ENCODE results near the gene ANKRD11.

The ANKRD11 gene

DNA sequence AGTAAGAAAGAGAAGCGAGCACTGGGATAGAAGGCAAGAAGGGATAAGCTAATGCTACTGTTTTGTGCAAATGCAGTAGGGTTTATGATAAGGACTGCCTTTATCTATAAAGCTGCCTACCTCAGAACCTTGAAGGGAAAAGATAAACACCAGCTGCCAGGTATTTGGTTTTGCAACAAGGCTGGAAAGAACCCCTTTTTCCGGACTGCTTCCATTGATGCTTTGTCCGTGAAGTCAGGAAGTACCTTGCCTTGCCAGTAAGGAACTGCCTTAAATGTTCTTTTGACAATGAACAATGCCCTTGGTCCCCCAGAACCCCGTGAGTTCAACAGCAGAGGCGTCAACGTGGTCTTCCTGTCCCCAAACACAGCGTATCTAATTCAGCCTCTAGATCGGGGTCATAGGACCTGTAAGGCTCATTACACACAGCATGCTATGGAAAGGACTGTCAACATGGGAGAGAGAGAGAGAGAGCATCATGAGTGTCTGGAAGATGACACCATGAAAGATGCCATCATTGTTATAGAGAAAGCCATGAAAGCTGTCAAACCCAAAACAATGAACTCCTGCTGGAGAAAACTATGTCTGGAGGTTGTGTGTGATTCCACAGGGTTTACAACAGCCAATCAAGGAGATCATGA, 113.4 kb downstream of the ANKRD11 start:
- H3K4me3 ChIP-seq, result no peak overlapping the region
- H3K27ac ChIP-seq, result peak overlapping the region in 1 of 21 experiments; percentile 16

DNA sequence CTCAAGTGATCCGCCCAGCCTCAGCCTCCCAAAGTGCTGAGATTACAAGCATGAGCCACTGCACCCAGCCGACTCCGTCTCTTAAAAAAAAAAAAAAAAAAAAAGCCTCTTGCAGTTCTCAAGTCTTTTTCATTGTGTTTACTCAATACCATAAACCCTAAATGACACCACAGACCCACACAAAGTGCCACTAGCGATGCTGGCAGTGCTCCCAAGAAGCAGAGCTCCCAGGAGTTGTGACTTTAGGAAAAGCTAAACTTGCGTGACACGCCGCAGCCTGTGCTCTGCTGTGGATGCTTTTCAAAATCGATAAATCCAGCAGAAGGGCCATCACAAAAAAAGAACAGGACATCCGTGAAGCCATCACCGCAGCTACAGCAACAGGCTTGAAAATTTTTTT, 114.7 kb downstream of the ANKRD11 start:
- H3K27ac ChIP-seq, result no peak overlapping the region

DNA sequence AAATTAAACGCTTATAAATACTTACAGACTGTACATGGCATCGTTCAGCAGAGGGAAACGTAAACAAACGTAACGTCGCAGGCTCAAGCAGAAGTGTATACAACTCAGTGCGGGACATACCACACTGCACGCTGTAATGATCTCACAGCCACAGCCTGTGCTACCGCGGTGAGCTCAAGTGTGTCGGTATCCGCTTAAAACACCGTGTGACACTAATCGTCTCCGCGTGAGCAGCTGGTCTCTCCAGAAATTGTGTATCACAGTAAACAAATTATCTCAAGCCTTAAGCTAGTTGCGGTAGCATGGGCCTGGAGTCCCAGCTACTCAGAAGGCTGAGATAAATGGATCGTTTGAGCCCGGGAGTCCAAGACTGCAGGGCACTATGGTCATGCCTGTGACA, 115.3 kb downstream of the ANKRD11 start:
- H3K27ac ChIP-seq, result no peak overlapping the region
- H3K4me3 ChIP-seq, result no peak overlapping the region

More for the DNA sequence above, 114.7 kb downstream of the ANKRD11 start:
- H3K4me3 ChIP-seq, result no peak overlapping the region

DNA sequence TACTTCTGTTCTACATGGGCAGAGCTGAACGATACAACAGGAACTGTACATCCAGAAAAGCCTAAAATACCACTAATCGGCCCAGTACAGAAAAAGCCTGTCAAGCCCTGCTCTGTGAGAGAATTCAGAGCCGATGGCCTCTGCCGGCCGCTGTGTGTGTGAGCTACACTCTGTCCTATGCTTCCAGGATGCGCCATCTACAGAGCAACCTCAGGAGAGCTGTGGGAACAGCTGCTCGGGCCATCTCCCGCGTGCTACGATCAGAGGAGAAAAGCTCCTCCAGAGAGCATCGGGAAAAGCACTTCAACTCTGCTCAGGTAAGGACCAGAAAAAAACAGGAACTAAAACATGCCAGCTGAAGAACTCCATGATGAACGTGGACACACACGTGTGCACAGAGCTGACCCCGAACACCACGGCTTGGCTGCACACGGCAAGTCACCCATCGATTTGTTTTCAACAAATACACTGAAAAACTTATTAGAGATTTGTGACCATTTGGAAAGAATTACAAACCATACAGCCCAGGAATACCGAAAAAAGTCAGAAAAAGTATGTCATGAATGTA, 115.9 kb downstream of the ANKRD11 start:
- H3K27ac ChIP-seq, result no peak overlapping the region
- no peak overlapping the region for H3K4me3 ChIP-seq

DNA sequence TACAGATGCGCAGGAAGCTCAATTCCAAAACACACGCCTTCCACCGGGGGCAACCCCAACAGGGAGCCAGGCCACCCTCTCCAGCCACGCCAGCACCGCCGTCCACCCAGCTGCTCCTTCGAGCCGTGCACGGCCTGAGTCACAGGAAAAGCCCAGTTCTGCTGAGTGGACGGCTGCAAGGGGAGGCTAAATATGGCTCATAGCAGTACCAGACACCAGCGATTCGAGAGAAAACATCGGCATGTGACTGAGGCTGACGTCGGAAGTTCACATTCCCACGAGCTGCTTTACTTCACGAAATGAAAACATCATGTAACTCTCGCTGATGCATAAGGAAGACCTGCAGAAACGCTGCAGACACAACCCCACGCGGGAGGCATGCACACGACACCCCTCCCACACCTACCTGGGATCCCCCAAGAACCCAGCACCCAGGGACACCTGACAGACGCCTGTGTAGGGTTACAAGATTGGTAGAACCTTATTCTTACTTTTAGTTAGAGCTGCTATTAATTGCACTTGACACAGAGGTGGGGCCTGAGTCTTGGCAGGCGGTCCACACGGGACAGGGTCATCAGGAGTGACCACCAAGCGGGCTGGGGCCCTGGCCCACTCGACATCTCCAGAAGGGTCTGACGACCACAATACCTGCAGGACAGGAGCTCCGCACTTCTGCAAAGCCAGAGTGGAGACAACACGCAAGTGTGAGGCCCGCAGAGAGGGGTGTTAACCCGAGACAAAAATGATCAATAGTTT, 116.8 kb downstream of the ANKRD11 start:
- no peak overlapping the region for H3K27ac ChIP-seq
- H3K4me3 ChIP-seq, result no peak overlapping the region

DNA sequence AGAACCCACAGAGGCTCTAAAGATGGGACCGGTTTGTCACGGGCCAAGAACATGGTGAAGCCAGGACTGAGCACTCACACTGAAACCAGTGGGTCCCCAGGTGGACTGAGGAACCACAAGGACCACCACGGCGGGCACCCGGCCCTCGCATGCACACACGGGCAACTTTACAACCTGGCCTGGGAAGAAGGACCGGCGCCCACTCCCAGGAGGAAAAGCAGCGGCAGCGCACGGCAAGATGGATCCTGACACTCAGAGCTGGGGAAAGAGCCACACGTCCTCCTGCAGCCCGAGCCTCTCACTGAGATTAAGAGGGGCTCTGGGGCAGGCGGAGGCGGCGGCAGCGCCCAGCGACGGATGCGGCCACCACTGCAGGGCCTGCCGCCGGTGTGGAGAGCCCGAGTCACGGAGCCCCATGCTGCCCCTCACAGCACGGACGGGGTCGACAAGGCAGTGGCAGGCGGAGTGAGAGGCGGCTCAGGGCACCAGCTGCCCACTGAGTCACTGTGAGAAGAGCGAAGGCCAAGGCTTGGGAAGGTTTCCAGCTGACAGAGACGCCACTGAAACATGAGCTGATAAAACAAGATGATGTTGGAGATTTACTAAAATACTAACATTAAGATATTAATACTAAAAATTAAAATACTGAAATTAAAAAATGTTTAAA, 118.3 kb downstream of the ANKRD11 start:
- Histone ChIP-seq H3K4me3 (no peak overlapping the region), H3K27ac (no peak overlapping the region)

DNA sequence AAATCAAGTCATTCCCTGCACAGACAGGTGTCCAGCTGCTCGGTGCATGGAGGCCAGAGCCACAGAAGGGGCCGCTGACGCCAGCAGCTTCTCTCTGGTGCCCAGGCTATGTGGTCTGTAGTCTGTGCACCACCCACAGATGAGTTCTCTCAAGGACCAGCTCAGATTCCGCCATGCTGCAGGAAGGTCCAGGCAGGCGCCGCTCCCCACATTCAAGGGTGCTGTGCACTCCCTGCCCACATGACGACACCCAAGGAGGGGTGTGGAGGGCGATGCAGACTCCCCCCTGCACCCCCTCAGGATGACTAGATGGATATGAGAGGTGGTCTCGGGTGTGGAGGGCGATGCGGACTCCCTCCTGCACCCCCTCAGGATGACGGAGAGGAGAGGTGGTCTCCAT, 119.0 kb downstream of the ANKRD11 start:
- H3K27ac ChIP-seq, result no peak overlapping the region

DNA sequence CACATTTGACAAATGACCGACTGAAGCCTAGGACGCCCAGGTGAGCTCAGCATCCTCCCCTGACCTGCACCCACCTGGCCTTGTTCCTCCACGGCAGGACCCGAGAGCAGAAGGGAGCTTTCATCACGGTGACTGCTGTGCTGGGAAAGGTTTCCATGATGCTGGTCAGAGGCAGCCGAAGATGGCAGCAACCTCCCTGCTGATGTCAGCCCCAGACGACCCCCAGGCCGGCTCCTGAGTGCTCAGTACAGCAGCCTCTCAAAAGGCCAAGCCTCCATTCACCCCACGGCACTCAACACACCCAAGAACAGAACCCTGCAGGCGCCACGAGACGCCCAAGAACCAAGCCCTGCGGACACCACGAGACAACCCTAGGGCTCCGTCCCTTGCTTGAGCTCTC, 119.8 kb downstream of the ANKRD11 start:
- no peak overlapping the region for H3K4me3 ChIP-seq
- H3K27ac ChIP-seq, result no peak overlapping the region

More for the DNA sequence above, 119.0 kb downstream of the ANKRD11 start:
- no peak overlapping the region for H3K4me3 ChIP-seq

DNA sequence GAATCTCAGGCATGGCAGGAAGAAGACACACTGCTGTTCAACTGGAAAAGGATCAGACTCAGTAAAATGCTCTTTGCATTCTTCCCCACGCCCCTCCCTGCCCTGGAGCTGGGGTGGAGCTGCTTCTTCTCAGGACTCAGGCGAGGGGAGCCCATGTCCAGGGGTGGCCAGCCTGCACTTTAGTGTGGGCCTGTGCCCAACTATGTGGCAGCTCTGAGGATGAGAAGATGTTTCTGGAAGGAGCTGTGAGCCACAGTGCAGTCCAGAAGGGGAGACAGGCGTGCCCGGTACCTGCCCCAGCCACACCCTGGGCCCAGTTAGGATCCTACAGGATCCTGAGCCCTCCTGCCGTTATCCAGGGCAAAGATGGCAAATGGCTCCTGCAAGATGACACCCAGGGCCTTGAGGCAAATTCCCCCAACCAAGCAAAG, 120.3 kb downstream of the ANKRD11 start:
- peak overlapping the region in 5 of 21 experiments; percentile 7 to 60 (median 35) for H3K27ac ChIP-seq
- no peak overlapping the region for H3K4me3 ChIP-seq

DNA sequence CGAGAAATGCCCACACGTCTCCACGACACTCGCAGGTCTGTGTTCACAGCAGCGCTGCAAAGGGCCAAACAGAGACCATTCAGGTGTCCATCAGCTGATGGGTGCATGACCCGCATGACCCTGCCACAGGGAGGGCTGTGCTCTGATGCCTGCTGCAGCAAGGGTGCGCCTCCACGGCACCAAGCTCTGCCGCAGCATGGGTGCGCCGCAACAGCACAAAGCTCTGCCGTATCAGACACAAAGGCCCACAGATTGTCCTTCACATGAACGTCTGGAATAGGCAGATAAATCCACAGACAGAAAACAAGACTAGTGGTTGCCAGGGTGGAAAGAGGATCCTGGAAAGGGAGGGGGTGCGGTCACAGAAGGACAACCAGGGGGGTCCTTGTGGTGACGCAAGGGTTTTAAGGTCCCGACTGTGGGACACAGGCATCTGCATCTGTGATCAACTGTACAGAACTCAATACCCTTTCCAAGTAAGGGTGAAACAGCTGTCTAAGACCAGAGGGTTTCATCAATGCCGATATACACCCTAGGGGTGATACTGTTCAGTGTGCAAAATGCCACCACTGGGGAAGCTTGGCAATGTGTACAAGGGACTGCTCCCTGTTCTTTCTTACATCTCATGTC, 121.0 kb downstream of the ANKRD11 start:
- Histone ChIP-seq H3K27ac (peak overlapping the region in 5 of 21 experiments; percentile 7 to 60 (median 35)), H3K4me3 (no peak overlapping the region)

DNA sequence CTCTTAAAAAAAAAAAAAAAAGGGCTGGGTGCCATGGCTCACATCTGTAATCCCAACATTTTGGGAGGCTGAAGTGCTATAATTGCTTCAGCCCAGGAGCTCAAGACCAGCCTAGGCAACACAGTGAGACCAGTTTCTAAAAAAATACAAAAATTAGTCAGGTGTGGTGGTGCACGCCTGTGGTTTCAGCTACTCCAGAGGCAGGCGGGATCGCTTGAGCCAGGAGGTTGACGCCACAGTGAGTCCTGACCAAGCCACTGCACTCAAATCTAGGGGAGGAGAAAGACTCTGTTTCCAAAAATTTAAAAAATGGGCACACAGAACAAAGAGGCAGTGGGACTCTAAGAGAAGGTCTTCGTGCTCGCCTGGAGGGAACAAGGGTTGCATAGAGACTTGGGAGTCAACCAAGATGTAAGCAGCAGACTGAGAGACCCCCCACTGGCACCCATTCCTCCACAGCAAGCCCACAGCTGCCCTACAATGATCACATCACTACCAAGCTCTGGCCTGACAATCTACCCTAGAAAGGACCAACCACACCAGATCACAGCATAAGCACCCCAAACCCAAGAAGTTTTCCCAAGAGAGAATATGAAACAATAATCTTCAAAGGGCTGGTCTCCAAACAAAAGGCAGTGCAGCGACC, 121.6 kb downstream of the ANKRD11 start:
- peak overlapping the region in 1 of 21 experiments; percentile 60 for H3K27ac ChIP-seq
- no peak overlapping the region for H3K4me3 ChIP-seq

DNA sequence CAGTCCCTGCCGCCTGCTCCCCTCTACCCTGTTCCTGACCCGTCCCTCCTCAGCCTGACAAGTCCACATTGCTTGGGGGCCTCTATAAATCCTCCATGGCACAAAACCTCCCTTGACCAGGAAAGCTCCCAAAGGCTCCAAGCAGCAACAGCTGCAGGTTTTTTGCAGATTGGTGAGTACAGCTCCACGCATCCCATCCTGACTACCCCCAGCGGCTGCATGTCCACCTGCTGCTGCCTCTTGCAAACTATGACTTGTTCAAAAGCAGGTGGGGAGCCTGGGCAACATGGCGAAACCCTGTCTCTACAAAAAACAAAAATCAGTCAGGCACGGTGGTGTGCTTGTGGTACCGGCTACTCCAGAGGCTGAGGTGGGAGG, 122.8 kb downstream of the ANKRD11 start:
- Histone ChIP-seq H3K27ac (no peak overlapping the region), H3K4me3 (no peak overlapping the region)

DNA sequence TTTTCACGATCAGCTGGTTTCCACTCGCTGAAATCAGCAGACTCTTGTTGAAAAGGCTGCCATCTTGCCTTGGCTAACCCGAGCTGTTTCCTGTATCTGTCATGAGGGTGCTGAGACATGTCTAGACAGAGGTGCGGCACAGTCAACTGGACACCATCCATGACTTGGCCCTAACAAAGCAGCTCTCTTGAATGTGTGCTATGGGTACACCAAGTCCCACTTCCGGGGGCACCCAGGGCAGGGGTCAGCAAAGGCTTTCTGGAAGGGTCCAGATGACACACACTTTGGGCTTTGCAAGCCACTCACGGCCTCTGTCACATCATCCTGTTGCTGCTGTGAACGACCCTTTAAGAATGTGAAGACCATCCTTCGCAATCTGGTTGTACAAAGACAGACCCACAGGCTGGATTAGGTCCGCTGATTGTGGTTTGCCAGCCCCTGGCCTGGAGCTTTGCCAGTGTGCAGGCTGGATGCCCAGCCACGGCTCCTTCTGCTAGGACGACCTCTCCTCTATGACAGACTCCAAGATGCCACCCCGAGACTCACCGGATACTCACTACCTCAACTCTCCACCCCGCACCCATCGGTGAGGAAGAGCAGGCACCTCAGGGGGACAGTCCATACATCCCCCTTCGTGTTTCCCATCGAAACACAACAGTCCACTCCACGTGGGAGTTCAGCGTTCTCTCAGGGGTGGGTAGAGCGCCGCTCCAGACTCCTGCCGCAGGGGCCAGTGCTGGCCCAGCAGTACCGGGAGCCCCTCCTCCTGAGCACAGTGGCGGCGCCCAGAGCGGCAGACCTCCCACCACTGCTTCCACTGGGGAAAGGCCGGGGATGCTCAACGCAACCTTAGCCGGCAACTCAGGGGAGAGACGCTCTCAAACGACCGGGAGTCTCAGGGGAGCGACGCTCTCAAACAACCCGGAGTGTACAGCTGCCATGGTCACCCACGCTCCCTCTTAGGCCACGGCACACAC, 123.5 kb downstream of the ANKRD11 start:
- no peak overlapping the region for H3K4me3 ChIP-seq
- no peak overlapping the region for H3K27ac ChIP-seq

DNA sequence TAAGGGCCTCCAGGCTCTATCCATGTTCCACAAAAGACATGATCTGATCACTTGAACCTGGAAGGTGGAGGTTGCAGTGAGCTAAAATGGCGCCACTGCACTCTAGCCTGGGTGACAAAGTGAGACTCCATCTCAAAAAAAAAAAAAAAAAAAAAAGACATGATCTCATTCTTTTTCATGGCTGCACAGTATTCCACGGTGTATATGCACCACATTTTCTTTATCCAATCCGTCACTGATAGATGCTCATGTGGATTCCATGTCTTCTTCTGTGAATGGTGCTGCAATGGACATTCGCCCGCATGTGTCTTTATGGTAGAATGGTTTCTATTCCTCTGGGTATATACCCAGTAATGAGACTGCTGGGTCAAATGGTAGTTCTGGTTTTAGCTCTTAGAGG, 124.4 kb downstream of the ANKRD11 start:
- Histone ChIP-seq H3K4me3 (no peak overlapping the region), H3K27ac (no peak overlapping the region)

DNA sequence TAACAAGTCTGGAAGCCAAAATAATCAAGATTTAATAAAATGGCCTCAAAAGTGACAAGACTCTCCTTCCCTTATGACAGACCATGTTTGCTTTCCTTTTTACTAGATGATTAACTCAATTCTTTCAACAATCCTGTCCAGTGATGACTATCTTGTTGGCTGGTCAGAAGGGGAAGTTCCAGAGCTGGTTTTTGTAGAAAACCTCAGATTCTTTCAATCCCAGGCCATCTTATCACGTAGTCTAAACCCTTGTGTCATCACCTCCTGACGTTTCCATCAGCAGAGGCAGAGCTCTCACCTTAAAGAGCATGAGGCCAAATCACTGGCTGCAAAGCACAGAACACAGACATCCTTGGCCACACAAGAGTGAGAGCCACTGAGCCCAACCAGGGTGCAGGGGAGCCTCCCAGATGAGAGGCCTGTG, 125.3 kb downstream of the ANKRD11 start:
- peak overlapping the region in 5 of 21 experiments; percentile 16 to 54 (median 34) for H3K27ac ChIP-seq
- no peak overlapping the region for H3K4me3 ChIP-seq

DNA sequence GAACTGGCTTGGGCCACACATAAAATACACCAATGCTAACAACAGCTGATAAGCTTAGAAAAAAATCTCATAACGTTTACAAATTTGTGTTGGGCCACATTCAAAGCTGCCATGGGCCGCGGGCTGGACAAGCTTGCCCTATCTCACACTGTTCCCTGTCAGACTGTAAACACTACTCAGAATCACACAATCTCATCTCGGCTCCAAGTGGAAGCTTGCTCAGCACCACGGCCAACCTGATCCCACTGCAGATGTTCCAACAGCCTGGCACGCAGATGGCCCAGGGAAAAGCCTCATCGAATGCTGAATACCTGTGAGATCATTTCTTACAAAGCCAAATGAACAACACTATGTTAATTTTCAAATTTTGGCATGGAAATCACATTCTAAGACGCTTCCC, 125.8 kb downstream of the ANKRD11 start:
- Histone ChIP-seq H3K27ac (peak overlapping the region in 8 of 21 experiments; percentile 8 to 74 (median 46)), H3K4me3 (no peak overlapping the region)

DNA sequence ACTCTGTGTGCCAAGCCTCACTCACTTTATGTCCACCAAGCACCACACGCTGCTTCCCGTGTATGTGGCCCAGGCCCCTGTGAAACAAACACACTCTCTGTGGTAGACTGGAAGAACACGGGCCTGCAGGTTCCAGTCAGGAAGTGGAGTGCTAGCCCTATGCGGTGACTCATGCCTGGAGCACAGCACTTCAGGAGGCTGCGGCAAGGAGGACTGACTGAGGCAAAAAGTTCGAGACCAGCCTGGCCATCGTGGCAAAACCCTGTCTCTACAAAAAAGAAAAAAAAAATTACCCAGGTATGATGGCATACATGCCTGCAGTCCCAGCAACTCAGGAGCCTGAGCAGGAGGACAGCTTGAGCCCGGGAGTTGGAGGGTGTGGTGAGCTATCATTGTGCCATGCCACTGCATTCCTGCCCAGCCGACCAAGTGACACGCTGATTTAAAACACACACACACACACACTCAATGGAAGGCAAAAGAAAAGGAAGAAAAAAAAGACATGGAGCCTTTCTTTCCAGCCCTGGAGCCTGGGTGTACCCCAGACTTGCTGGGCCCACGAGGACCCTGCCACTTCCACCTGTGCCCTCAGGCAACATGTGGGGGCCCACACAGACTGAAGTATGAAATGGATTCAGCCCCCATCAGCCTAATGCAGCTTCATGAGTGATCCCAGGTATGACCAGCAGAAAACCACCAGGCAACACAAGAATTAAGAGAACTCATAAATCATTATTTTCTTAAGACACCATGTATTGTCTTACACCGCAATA, 126.6 kb downstream of the ANKRD11 start:
- no peak overlapping the region for H3K4me3 ChIP-seq
- peak overlapping the region in 9 of 21 experiments; percentile 8 to 74 (median 41) for H3K27ac ChIP-seq
